ENCODE data around the gene NUB1.
A peak's percentile ranks its signal among the peaks of the same experiment; 100 is the strongest.

Gene NUB1

DNA sequence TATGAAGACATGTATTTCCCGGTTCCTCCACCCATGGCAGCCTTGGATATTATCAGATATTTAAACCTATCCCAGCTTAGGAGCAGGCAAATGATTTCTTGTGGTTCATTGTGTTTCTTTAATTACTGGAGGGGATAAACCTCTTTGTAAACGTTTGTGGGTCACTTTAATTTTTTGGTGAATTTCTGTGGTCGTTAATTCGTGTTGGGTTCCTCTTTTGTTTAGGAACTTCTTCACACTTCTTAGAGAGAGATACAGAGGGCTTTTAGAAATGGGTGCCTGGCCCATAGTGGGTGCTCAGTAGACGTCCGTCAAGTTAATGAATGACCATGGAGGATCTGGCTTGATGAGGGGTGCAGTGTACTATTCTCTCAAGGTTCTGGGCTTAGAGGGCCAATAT lies 27.2 kb upstream of the NUB1 start:
- no peak for DNase-seq (ENCODE audit: low read depth in 2 of 2)

DNA sequence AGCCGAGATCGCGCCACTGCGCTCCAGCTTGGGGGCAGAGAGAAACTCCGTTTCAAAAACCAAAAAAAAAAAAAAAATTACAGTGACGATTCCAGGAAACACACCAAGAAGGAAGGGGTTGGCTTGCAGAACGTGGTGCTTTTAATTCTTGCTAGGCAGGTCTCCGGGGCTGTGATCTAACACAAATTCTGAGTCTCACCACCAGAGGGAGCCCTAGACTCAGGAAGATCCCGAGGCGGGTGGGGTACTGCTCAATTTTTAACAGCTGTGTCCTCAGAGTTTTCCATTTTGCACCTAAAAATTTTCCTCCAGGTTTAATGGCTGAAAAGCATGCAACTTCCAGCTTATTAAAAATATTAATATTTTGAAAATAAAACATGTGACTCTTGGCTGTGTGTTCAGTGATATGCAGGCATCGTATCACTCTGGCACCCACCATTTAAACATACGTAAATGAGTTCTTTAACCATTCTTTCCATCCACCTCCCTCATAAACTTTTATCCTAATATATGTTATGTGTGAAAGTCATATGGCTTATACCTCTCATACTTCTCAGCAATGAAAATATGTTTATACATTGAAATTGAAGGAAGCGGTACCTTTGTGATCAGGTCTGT lies 26.5 kb upstream of the NUB1 start:
- DNase-seq (ENCODE audit: low read depth in 2 of 2), result peak; percentile 45 to 62

DNA sequence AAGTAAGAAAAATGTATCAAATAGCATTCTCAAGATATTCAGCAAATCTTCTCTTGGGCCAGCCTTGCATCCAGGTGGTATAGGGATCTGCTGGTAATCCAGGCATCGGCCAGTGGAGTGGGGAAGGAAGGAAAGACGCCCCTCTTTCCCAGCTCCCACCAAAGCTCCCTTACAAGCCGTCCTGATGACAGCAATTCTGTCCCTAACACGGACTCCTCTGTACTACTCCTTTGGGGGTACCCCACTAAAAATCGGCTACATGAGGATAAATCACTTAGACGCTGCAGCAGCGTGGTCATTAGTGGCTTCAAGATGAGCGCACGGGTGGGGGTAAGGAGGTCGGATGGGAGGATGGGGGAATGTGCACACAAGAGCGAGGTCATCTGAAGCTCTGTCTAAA lies 24.7 kb upstream of the NUB1 start:
- DNase-seq (ENCODE audit: low read depth in 2 of 2), result no peak

- no peak for DNase-seq (ENCODE audit: low read depth in 2 of 2)
Measured at GRCh38 chr7:151317936-151318335, 23.7 kb upstream of the NUB1 start.

DNA sequence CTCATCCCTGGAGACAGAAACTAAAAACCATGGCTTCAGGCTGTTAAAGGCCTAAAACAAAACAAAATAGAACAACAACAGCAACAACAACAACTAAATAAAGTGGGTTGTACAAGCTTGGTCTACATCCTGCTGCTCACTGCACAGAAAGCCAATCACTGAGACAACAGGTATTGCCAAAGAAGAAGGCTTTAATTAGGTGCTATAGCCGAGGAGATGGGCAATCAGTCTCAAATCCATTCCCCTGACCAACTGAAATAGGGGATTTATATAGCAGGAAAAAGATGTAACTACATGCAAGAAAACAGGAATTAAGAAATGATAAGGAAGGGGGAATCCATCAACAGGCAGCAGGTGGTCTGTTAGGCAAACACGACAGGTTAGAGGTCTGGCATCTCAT lies 22.4 kb upstream of the NUB1 start:
- no peak for DNase-seq (ENCODE audit: low read depth in 2 of 2)

DNA sequence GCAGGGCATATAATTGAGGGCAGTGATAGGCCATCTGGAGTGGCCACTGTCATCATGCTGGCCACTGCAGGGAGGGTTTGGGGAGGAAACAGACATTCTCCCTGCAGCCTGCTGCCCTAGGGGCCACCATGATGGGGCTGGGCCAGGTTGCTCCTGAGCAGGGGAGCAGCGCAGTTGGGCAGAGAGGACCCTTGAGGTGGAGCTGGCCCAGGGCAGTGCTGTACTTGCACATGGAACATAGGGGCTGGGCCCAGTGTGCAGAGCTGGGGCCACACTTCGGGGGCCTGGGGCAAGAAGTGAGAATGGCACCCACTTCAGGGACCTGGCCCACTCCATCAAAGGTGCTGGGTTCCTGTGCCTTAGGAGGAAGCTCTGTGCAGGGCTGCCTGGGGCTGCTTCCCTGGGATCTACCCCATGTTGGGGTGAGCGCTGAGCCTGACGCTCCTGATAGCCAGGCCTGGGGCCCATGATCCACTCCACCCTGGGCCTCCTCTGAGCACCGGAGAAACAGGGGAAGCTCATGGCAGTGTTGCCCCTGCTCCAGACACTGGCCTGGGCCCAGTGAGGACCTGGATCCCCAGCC lies 21.3 kb upstream of the NUB1 start:
- DNase-seq (ENCODE audit: low read depth in 2 of 2), result no peak

DNA sequence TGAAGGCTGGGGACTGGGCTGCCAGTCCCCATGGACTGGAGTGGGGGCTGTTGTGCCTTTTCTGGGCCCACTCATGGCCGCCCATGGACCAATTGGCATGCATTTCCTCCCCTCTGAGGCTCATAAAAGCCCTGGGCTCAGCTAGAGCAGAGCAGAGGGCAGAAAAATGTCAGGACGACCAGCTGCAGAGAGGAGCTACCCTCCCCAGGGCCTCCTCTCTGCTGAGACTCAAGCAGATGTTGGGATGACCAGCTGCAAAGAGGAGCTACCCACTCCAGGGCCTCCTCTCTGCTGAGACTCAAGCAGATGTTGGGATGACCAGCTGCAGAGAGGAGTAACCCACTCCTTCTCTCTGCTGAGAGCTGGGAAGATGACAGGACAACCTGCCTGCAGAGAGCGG lies 20.3 kb upstream of the NUB1 start:
- DNase-seq (ENCODE audit: low read depth in 2 of 2), result no peak

GRCh38 chr7:151322906-151323305 lies 18.7 kb upstream of the NUB1 start:
- DNase-seq (ENCODE audit: low read depth in 2 of 2), result no peak

DNA sequence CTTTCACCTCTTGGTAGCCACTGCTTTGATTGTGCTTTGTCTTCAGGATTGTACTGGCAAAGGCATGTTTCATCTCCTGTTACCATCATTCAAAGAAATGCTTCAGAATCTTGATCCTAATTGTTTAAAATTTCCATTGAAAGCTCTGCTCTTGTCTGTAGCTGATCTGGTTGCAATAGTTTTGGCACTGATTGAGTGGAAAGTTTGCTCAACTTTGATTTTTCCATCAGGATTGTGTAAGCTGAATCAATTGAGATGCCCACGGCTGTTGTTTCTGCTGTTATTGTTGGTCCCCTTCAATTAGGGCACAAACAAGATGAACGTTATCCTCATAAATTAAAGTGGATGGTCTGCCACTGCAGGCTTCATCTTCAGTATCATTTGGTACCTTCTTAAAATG lies 14.6 kb upstream of the NUB1 start:
- no peak for DNase-seq (ENCODE audit: low read depth in 2 of 2)

DNA sequence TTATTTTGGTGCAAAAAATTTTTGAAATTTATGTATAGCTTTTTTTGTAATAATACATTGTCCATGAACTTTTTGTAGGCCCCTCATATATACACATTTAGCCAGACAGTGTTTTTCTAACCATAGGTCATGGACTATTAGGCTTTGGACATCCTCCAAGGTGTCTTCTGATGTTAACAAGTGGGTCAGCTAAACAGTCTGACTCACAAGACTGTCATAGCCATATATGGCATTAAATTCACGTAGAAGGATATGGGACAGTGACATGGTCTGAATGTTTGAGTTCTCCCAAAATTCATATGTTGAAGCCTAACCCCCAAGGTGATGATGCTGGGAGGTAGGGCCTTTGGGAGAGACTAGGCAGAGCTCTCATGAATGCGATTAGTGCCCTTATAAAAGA lies 14.0 kb upstream of the NUB1 start:
- DNase-seq (ENCODE audit: low read depth in 2 of 2), result no peak

DNA sequence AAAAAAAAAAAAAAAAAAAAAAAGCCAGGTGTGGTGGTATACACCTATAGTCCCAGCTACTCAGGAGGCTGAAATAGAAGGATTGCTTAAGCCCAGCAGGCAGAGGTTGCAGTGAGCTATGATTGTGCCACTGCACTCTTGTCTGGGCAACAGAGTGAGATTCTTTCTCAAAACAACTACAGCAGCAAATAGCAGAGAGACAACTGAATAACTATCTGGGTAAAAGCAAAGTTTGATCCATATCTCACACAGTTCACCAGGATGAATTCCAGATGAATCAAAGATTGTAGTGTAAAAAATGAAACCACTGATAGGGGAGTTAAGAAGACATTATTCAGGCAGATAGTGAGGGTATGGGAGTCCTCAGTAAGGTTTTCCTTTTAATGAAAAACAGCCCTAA lies 11.4 kb upstream of the NUB1 start:
- DNase-seq (ENCODE audit: low read depth in 2 of 2), result no peak

DNA sequence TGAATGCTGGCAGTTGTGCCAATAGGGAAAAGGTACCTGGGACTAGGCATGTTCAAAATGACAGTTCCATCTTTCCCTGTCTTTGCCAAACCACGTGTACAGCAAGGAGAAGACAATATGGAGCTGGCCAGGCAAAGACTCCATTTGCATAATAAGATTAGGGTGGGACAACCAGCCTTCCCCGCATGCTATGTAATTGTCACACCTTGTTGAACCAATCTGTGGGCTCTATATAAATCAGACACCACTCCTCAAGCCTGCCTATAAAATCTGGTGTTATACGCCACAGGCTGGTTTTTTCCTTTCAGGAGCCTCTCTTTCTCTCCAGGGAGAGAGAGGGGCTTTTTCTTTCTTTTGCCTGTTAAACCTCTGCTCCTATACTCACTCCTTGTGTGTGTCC lies 11.0 kb upstream of the NUB1 start:
- DNase-seq (ENCODE audit: low read depth in 2 of 2), result no peak

DNA sequence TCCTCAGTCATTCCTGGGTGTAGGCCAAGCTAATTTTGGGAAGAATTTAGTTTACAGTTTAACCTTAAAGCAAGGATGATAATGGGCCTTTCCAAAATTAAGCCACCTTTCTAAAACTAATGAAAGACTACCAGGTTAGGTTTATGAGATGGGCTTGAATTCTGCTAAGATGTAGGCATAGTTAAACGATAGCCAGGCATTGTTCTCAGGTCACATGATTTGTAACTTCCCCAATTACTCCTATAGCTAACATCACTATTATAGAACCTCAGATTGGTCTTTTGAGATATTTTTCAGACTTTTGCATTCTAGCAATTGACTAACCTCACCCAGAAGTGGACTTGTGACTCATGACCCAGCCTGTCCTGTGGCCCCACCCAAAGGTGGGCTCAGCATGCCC lies 7.0 kb upstream of the NUB1 start:
- DNase-seq (ENCODE audit: low read depth in 2 of 2), result no peak

DNA sequence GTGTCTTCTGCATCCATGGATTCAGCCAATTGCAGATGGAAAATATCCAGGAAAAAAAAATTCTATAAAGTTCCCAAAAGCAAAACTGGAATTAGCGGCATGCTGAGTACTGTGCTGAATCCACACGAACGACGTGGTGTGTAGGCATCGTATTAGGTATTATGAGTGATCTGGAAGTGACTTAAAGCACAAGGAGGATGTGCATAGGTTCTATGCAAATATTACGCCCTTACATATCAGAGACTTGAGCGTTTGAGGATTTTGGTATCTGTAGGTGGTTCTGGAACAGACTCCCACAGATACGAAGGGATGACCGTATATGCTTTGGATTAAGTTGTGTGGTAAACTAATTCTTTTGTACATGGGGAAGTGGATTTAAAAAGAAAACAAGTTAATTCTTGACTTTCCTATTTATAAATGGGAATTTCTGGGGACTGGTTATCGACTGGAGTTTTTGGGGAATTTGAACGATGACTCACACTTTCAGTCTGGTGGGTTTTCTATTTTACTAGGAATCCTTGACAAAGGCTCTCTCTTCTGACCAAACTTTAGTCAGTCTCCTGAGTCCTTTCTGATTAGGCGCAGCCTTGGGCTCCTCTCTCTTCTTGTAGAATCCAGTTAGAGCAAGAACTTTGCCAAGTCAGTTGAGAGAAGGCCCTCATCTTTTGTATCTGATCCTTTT lies 5.4 kb upstream of the NUB1 start:
- no peak for DNase-seq (ENCODE audit: low read depth in 2 of 2)

- DNase-seq (ENCODE audit: low read depth in 2 of 2), result no peak
Measured at GRCh38 chr7:151337346-151337745, 4.3 kb upstream of the NUB1 start.

DNA sequence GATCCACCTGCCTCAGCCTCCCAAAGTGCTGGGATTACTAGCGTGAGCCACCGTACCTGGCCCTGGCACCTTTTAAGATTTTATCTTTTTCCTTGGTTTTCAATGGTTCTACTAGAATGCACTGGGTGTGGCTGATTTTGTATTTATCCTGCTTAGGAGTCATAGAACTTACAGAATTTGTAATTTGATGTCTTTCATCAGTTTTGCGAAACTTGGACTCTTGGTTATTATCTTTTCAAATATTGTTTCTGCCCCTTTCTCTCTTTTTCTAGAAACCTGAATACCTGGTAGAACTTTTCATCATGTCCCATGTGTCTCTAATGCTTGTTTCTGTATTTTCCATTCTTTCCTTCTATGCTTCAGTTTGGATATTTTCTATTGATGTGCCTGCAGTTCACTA lies 2.8 kb upstream of the NUB1 start:
- no peak for DNase-seq (ENCODE audit: low read depth in 2 of 2)

- no peak for DNase-seq (ENCODE audit: low read depth in 2 of 2)
Measured at GRCh38 chr7:151339651-151340382, 1.8 kb upstream of the NUB1 start.

GRCh38 chr7:151340794-151341356 lies 737 bp upstream of the NUB1 start:
- no peak for DNase-seq (ENCODE audit: low read depth in 2 of 2)

DNA sequence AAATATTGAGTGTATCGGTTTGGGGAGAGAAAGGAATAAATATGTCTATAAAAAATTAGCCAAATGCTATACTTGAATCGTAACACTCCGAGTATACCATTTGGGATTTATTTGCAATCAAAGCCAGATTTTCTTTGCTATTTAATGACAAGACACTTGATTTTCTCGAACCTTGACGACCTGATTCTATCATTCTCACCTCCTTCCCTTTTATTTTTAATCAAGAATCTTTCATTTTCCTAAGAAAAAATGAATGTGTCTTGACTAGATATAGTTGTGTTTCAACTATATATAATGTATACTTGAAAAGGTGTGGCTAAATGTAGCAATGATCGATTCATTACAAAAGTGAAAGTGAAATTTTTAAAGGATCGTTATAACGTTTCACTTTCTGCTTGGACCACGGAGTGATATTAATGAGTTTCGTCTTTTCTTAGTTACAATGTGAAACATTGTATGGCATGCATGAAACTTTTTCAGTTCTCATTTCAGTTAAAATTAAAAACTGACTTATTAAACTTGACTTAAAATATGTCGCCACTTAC lies 562 bp downstream of the NUB1 start:
- DNase-seq (ENCODE audit: low read depth in 2 of 2), result no peak

- no peak for DNase-seq (ENCODE audit: low read depth in 2 of 2)
Measured at GRCh38 chr7:151342811-151343210, 1.2 kb downstream of the NUB1 start.

DNA sequence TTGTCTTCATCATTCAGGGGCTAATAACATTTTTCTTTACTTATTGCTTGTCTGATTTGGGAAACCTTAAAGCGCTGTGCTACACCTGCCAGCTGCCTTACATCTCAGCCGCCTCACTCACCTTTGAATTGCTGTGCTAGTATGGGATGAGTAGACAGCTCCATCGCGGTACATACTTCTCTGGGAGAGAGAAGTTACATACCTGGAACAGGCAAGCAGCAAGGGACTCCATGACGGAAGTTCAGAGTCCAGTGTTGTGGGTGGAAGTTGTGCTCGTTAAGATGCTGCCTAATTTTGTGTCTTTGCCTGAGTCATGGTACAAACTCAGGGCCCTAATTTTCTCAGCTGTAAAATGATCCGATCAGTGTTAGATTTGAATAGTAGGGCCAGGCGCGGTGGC lies 1.9 kb downstream of the NUB1 start:
- no peak for DNase-seq (ENCODE audit: low read depth in 2 of 2)

Data from stimulated activated CD8-positive, alpha-beta memory T cell treated with anti-CD3 and anti-CD28 coated beads, Interleukin-7, amount 100 ng/mL, for 1 hour (primary cell).